Measurements from ENCODE around the gene VTI1B.
"Not testable (repeated sequence)": the region's sequence is repeated elsewhere in the genome, so short reads cannot be mapped to it uniquely, and the experiment has no call there.

The VTI1B gene

DNA sequence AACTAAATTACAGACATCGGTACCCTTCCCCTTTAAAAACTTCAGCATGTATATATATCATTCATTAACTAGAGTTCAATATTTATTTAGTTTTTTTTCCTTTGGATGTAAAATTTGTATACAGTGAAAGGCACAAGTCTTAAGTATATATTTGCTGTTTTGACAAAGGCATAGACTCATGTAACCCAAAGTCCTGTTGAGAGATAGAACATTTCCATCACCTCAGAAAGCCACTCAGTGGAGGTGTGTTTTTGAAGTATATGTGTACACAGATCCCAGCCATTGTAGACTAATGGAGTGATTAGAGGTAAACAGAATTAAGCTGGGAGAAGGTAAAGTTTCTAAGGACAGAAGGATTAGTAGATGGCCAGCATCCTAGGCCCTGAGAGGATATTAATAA lies 42.6 kb upstream of the VTI1B start:
- no peak overlapping the region for H3K4me3 Mint-ChIP-seq
- no peaks in the 10 kb centered on the region for H3K27me3 Mint-ChIP-seq (ENCODE audit: low read depth)
- H3K4me1 Mint-ChIP-seq = peaks cover 4% of the 10 kb centered on the region
- no peaks in the 10 kb centered on the region for H3K36me3 Mint-ChIP-seq (ENCODE audit: low read depth)
- TF ChIP-seq, protein P1, sequence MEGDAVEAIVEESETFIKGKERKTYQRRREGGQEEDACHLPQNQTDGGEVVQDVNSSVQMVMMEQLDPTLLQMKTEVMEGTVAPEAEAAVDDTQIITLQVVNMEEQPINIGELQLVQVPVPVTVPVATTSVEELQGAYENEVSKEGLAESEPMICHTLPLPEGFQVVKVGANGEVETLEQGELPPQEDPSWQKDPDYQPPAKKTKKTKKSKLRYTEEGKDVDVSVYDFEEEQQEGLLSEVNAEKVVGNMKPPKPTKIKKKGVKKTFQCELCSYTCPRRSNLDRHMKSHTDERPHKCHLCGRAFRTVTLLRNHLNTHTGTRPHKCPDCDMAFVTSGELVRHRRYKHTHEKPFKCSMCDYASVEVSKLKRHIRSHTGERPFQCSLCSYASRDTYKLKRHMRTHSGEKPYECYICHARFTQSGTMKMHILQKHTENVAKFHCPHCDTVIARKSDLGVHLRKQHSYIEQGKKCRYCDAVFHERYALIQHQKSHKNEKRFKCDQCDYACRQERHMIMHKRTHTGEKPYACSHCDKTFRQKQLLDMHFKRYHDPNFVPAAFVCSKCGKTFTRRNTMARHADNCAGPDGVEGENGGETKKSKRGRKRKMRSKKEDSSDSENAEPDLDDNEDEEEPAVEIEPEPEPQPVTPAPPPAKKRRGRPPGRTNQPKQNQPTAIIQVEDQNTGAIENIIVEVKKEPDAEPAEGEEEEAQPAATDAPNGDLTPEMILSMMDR (IDR thresholded peaks at IDR 0.05; ENCODE audit: unreplicated experiment in 3 of 3) = no peak
- H3K9me3 Mint-ChIP-seq = no peaks in the 10 kb centered on the region
- no peak overlapping the region for H3K27ac Mint-ChIP-seq

DNA sequence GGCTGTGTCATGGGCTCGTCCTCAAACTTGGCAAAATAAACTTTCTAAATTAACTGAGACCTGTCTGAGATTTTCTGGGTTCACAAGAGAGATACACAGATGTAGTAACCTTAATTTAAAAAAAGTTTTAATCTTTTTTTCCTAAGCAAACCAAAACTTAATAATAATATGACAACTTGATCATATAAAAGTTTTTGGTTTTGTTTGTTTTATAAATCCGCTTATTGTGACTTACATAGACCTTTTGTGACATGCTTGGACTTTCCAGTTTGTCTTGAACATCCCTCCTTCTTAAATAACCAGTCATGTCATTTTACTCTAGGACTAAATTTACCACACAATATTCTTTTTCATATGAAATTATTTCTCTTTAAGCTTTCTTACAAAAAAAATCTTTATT lies 35.8 kb upstream of the VTI1B start:
- Mint-ChIP-seq H3K4me3 (no peak overlapping the region), H3K4me1 (no peaks in the 10 kb centered on the region), H3K27me3 (ENCODE audit: low read depth) (no peaks in the 10 kb centered on the region), H3K27ac (no peak overlapping the region), H3K36me3 (ENCODE audit: low read depth) (no peaks in the 10 kb centered on the region), H3K9me3 (peaks cover 10% of the 10 kb centered on the region)
- TF ChIP-seq, protein P1 (IDR thresholded peaks at IDR 0.05; ENCODE audit: unreplicated experiment in 3 of 3) = no peak

DNA sequence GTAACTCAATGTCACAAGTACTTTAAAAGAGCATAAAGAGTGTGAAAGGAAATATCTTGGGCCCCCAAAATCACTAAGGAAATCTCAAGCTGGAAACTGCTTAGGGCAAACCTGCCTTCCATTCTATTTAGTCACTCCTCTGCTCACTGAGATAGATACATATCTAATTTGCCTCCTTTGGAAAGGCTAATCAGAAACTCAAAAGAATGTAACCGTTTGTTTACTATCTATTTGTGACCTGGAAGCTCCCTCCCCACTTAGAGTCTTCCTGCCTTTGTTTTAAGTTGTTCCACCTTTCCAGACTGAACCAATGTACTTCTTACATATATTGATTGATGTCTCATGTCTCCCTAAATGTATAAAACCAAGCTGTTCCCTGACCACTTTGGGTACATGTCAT lies 35.4 kb upstream of the VTI1B start:
- not testable (repeated sequence) for H3K27me3 Mint-ChIP-seq (ENCODE audit: low read depth); H3K36me3 Mint-ChIP-seq (ENCODE audit: low read depth); H3K27ac Mint-ChIP-seq; H3K4me1 Mint-ChIP-seq; H3K4me3 Mint-ChIP-seq
- peaks cover 10% of the 10 kb centered on the region for H3K9me3 Mint-ChIP-seq

DNA sequence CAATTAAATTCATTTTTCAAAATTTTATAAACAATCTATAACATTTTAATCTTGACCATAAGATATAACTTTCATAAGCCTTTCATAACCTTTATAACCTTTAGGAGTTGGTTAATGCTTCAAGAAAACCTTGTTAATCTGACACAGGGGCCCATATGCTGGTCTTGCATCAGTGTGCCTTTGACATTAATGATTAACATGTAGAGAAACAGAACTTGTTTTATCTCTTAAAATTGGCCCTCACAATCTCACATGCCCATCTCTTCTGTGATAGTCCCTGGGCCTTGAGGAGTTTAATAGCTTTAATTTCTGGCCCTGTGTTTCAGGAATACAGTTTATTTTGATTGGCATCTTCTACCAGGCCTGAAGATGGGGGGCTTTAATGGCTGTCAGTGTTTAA lies 34.9 kb upstream of the VTI1B start:
- not testable (repeated sequence) for H3K27ac Mint-ChIP-seq; H3K36me3 Mint-ChIP-seq (ENCODE audit: low read depth); H3K27me3 Mint-ChIP-seq (ENCODE audit: low read depth); H3K4me1 Mint-ChIP-seq; H3K4me3 Mint-ChIP-seq
- peaks cover 10% of the 10 kb centered on the region for H3K9me3 Mint-ChIP-seq

- H3K4me1 Mint-ChIP-seq = no peaks in the 10 kb centered on the region
- H3K4me3 Mint-ChIP-seq = no peak overlapping the region
- H3K27me3 Mint-ChIP-seq (ENCODE audit: low read depth) = no peaks in the 10 kb centered on the region
- TF ChIP-seq, protein P1 (IDR thresholded peaks at IDR 0.05; ENCODE audit: unreplicated experiment in 3 of 3) = no peak
- no peaks in the 10 kb centered on the region for H3K36me3 Mint-ChIP-seq (ENCODE audit: low read depth)
- peaks cover 6% of the 10 kb centered on the region for H3K9me3 Mint-ChIP-seq
- H3K27ac Mint-ChIP-seq = no peak overlapping the region
Measured at GRCh38 chr14:67705211-67705610, 30.8 kb upstream of the VTI1B start.

DNA sequence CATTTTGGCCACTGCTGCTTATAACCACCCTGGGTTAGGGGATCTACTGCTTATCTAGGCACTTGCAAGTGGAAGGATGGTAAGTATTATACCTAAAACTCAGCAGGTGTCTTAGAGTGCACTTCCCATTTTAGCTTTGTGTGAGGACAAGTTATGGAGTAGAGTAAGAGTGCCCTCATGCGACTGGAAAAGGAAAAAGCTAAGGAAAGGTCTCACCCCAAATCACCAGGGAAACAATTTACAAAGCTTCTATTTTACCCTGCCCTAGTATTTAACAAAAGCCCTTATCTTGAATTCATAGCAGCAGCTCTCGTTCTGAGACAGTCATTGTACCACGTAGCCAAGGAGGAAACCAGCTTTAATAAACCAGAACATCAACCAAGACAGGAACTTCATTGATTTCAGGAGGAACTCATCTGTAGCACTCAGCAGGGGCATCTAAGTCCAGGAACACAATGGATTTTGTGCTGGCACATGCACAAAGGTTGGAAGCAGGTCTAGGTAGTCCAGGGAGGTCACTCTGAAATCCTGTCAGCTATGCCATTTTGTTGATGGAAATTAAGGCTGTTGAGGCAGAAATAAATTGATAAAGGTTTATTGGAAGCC lies 30.2 kb upstream of the VTI1B start:
- no peak overlapping the region for H3K4me3 Mint-ChIP-seq
- H3K36me3 Mint-ChIP-seq (ENCODE audit: low read depth) = no peaks in the 10 kb centered on the region
- no peaks in the 10 kb centered on the region for H3K27me3 Mint-ChIP-seq (ENCODE audit: low read depth)
- H3K27ac Mint-ChIP-seq = no peak overlapping the region
- peaks cover 2% of the 10 kb centered on the region for H3K9me3 Mint-ChIP-seq
- no peaks in the 10 kb centered on the region for H3K4me1 Mint-ChIP-seq
- TF ChIP-seq, protein P1 (IDR thresholded peaks at IDR 0.05; ENCODE audit: unreplicated experiment in 3 of 3) = peak; percentile 71 to 75 (median 74)

- peaks cover 2% of the 10 kb centered on the region for H3K9me3 Mint-ChIP-seq
- H3K27ac Mint-ChIP-seq = no peak overlapping the region
- H3K27me3 Mint-ChIP-seq (ENCODE audit: low read depth) = no peaks in the 10 kb centered on the region
- no peaks in the 10 kb centered on the region for H3K36me3 Mint-ChIP-seq (ENCODE audit: low read depth)
- no peaks in the 10 kb centered on the region for H3K4me1 Mint-ChIP-seq
- TF ChIP-seq, protein P1 (IDR thresholded peaks at IDR 0.05; ENCODE audit: unreplicated experiment in 3 of 3) = no peak
- no peak overlapping the region for H3K4me3 Mint-ChIP-seq
Measured at GRCh38 chr14:67703997-67704396, 29.6 kb upstream of the VTI1B start.

GRCh38 chr14:67701492-67701891 lies 27.1 kb upstream of the VTI1B start, which contains the start of gene RDH12:
TSS of gene RDH12 (plus strand) at chr14:67701886. CDS start at chr14:67722643, 20,757 bp downstream.
- H3K4me3 Mint-ChIP-seq; H3K27me3 Mint-ChIP-seq (ENCODE audit: low read depth); H3K36me3 Mint-ChIP-seq (ENCODE audit: low read depth); H3K9me3 Mint-ChIP-seq; H3K27ac Mint-ChIP-seq; H3K4me1 Mint-ChIP-seq: not testable (repeated sequence)

All from nephron (organoid).